Measurements from ENCODE around the gene RAB11A.

RAB11A gene

DNA sequence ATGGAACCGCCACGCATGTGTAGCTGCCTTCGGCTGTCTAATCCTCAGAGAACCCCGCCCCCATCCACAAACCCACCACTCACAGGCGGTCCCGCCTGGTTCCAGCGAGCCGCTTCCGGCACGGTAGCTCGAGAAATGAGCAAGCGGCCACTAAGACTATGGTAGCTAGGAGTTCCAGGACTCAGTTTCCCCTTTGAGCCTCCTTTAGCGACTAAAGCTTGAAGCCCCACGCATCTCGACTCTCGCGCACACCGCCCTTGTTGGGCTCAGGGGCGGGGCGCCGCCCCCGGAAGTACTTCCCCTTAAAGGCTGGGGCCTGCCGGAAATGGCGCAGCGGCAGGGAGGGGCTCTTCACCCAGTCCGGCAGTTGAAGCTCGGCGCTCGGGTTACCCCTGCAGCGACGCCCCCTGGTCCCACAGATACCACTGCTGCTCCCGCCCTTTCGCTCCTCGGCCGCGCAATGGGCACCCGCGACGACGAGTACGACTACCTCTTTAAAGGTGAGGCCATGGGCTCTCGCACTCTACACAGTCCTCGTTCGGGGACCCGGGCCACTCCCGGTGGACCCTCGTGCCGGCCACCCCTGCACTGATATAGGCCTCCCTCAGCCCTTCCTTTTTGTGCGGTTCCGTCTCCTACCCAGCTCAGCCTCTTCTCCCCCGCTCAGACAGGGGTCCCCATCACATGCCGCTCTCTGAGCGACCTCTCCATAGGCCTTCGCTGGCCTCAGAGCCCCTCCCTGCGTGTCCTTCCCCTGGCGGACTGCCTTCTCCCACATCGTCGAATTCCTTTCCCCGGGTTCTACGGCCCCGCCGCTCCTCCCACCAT lies at the start of gene RAB11A:
RAB11A (plus strand) TSS at position 366 of the 828 bp plus-strand sequence; CDS start at position 461, 95 bp downstream.
- H3K4me3 ChIP-seq (ENCODE audit: low read depth, low read length): peak within 1 kb of the TSS; percentile 99
- TF ChIP-seq, protein P1, sequence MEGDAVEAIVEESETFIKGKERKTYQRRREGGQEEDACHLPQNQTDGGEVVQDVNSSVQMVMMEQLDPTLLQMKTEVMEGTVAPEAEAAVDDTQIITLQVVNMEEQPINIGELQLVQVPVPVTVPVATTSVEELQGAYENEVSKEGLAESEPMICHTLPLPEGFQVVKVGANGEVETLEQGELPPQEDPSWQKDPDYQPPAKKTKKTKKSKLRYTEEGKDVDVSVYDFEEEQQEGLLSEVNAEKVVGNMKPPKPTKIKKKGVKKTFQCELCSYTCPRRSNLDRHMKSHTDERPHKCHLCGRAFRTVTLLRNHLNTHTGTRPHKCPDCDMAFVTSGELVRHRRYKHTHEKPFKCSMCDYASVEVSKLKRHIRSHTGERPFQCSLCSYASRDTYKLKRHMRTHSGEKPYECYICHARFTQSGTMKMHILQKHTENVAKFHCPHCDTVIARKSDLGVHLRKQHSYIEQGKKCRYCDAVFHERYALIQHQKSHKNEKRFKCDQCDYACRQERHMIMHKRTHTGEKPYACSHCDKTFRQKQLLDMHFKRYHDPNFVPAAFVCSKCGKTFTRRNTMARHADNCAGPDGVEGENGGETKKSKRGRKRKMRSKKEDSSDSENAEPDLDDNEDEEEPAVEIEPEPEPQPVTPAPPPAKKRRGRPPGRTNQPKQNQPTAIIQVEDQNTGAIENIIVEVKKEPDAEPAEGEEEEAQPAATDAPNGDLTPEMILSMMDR (IDR thresholded peaks at IDR 0.05; ENCODE audit: borderline replicate concordance, insufficient read depth, low read depth, low read length): peak; percentile 21; the same call in 1 of the 2 replicates

DNA sequence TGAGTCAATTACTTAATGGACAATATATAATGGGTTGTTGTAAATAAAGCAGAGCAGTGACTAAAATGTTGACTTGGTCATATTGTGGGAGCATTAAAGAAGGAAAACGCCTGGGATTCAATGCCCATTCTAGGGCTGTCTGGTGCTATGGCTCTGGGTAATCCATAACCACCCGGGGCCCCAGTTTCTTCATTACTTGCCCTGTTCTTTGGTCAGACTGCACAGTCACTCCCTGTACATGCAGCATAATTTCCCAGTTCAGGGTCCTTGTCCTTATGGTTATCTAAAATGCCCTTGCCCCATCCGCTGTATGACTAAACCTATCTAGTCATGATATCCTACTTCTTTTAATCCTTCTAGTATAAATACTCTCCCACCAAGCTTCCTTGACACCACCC lies 49.7 kb upstream of the RAB11A start:
- no peak overlapping the region for H3K4me3 ChIP-seq (ENCODE audit: low read depth, low read length)
- TF ChIP-seq, protein P1 (IDR thresholded peaks at IDR 0.05; ENCODE audit: borderline replicate concordance, insufficient read depth, low read depth, low read length): no peak

DNA sequence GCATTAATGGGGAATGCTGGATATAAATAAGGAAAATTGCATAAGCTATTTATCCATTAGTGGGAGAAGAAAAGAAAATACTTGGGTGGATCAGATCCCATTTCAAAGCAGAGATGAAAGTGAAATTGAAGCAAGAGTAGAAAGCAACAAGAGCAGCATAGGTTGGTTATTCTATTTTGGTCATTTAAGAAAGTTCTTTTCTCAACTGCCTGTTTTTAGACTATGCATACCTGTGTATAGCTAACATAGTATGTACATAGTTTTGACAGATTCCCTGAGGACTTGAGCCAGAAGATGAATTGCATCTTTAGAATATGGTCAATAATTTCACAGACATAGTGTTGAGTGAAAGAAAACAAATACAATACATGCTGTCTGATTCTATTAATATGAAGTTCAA lies 48.2 kb upstream of the RAB11A start:
- TF ChIP-seq, protein P1 (IDR thresholded peaks at IDR 0.05; ENCODE audit: borderline replicate concordance, insufficient read depth, low read depth, low read length): no peak
- H3K4me3 ChIP-seq (ENCODE audit: low read depth, low read length): no peak overlapping the region

DNA sequence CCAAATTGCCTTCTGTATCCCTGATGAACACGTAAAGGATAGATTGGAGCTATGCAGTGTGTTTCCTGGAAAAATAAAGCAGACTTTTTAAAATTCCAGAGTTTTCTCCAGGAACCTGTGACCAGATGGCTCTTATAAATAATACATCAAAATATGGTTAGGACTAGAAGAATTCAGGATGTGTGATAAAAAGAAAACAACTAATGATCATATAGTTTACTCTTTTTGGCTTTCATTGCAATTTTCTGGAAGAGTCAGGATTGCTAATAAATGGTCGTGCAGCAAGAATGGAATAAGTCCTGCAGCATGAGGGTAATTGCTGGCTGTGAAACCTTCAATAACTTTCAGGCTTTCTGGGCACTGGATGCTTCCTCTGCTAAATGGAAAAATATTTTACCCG lies 47.0 kb upstream of the RAB11A start:
- H3K4me3 ChIP-seq (ENCODE audit: low read depth, low read length): no peak overlapping the region
- TF ChIP-seq, protein P1 (IDR thresholded peaks at IDR 0.05; ENCODE audit: borderline replicate concordance, insufficient read depth, low read depth, low read length): no peak

DNA sequence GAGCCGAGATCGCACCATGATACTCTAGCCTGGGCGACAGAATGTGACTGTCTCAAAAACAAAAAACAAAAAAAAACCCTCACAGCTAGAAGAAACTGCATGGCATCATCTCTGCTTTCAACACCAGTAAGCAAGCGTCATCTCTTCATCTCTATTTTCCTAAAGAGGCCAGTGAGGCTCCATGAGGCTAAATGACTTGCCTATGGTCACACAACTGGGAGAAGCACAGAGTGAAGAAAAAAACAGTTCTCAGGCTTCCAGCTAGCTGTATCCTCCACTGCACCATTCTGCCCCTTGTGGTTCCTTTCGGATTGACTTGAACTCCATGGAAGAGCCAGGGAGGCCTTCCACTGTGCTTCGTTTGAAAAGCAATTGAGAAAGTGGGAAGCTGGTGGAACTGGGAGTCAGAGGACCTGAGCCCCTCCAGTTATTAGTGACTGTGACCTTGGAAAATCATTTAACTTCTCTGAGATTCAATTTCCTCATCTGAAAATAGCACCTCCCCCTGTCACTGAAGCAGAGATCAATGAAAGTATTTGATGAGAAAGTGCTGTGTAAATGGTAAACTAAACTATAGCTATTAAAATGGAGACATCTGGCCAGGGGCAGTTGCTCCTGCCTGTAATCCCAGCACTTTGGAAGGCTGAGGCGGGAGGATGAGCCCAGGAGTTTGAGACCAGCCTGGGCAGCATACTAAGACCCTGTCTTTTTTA lies 45.1 kb upstream of the RAB11A start:
- TF ChIP-seq, protein P1 (IDR thresholded peaks at IDR 0.05; ENCODE audit: borderline replicate concordance, insufficient read depth, low read depth, low read length): peak; percentile 67; the same call in 1 of the 2 replicates
- no peak overlapping the region for H3K4me3 ChIP-seq (ENCODE audit: low read depth, low read length)

DNA sequence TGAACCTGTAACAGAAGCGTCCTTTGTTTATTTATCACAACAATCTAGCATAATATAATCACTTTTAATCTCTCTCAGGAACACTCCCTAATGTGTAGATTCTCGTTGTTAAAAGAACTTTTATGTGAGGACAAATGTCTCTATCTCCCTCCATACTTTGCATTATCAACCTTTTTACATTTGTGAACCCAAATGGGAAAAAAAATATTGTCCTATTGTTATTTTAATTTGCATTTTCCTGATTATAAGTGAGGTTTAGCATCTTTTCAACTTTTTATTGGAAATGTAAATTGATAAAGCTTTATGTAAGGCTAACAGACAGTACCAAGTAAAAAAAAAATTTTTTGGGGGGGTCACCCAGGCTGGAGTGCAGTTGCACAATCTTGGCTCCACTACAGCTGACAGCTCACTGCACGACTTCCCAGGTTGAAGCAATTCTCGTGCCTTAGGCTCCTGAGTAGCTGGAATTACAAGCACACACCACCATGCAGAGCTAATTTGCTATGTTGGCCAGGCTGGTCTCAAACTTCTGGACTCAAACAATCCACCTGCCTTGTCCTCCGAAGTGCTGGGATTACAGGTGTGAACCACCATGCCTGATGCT lies 44.2 kb upstream of the RAB11A start:
- TF ChIP-seq, protein P1 (IDR thresholded peaks at IDR 0.05; ENCODE audit: borderline replicate concordance, insufficient read depth, low read depth, low read length): no peak
- H3K4me3 ChIP-seq (ENCODE audit: low read depth, low read length): no peak overlapping the region
